Uterus (tissue), 4 donors: ENCODE data around the gene GJB2. TPM values are rescaled to one million over a fixed set of nuclear protein-coding genes. Genes with fewer than 3 reads are reported as not detected.

Source experiments
- DNase-seq, 2 donors: peaks; one replicate each; pipeline ENCODE4 v3.0.0-alpha.2; 2019 to 2020
- H3K27ac ChIP-seq, 2 donors: fragments of 200-600 bp; sonication (generic); 1 replicate in 1 of 2; 2 replicates in 1 of 2; pipeline ENCODE4 v1.5.1; 2016 to 2018
- H3K27me3 ChIP-seq, 2 donors: fragments of 200-600 bp; sonication (generic); one replicate each; pipeline ENCODE4 v1.5.1; 2018 to 2019; ENCODE audit warnings: control low read depth in 1 of 2
- H3K36me3 ChIP-seq, 2 donors: fragments of 200-600 bp; sonication (generic); one replicate each; pipeline ENCODE4 v1.5.1; 2019; ENCODE audit warnings: control low read depth in 1 of 2
- H3K4me1 ChIP-seq, 2 donors: fragments of 200-600 bp; sonication (generic); one replicate each; pipeline ENCODE4 v1.5.1; 2018 to 2019; ENCODE audit warnings: control low read depth in 1 of 2
- H3K4me3 ChIP-seq, 2 donors: fragments of 200-600 bp; sonication (generic); 1 replicate in 1 of 2; 2 replicates in 1 of 2; pipeline ENCODE4 v1.5.1; 2018 to 2019; ENCODE audit warnings: mild to moderate bottlenecking in 1 of 2
- H3K9me3 ChIP-seq, 2 donors: fragments of 200-600 bp; sonication (generic); one replicate each; pipeline ENCODE4 v1.5.1; 2019; ENCODE audit warnings: control low read depth in 1 of 2
- CTCF ChIP-seq, 4 experiments: fragments of 200-600 bp in 2 of 4; fragments of 450-650 bp in 2 of 4; sonication (generic) in 2 of 4; IDR thresholded peaks; one replicate each; pipeline ENCODE4 v1.5.1; 2016 to 2019; ENCODE audit warnings: antibody characterized with exemption in 4 of 4, mild to moderate bottlenecking in 2 of 4, moderate library complexity in 1 of 4
- POLR2A ChIP-seq, 2 donors: fragments of 450-650 bp; IDR thresholded peaks; one replicate each; pipeline ENCODE4 v1.6.1; 2016; ENCODE audit warnings: antibody characterized with exemption in 2 of 2, mild to moderate bottlenecking in 1 of 2, moderate library complexity in 1 of 2
- intact Hi-C: fragments of 100-400 bp; cut with DNase I; formaldehyde crosslinking; loops from one replicate; pipeline ENCODE4 v1.15.1; 2023; ENCODE audit warnings: low total_unique reads
- total RNA-seq, 4 donors: library from RNA; depleted of rRNA in 3 of 4; stranded (reverse); fragments of >200 nt in 3 of 4; gene quantifications; one replicate each; pipeline versions ENCODE4 v1.1.0 to v1.2.4, GENCODE V29; 2014 to 2023
- donor health status: DM: yes; HTN: yes; CAD: no.

GJB2 gene
- total RNA-seq, 4 donors from 2014 or later = 1.2 to 2.5 TPM; not detected in 2

GRCh38 chr13:20174656-20175405, 17.9 kb downstream of the GJB2 start:
- Histone ChIP-seq H3K27me3 (no peaks in the 10 kb centered on the region), H3K4me1 (no peaks in the 10 kb centered on the region), H3K9me3 (no peaks in the 10 kb centered on the region), H3K36me3 (no peaks in the 10 kb centered on the region), H3K27ac (peak overlapping the region in 1 of 2 donors; percentile 45), H3K4me3 (no peak overlapping the region)
- intact Hi-C loops = no loop called here
- TF ChIP-seq POLR2A (IDR thresholded peaks at IDR 0.05) (no peak), CTCF (IDR thresholded peaks at IDR 0.05) (no peak)
- DNase-seq = peak; percentile 61 to 76

GRCh38 chr13:20173116-20173746, 19.5 kb downstream of the GJB2 start:
- H3K27me3 ChIP-seq = no peaks in the 10 kb centered on the region
- H3K27ac ChIP-seq = no peak overlapping the region
- no peaks in the 10 kb centered on the region for H3K4me1 ChIP-seq
- intact Hi-C loops = no loop called here
- H3K9me3 ChIP-seq = no peaks in the 10 kb centered on the region
- DNase-seq = no peak
- no peak overlapping the region for H3K4me3 ChIP-seq
- no peaks in the 10 kb centered on the region for H3K36me3 ChIP-seq
- TF ChIP-seq CTCF (IDR thresholded peaks at IDR 0.05) (no peak), POLR2A (IDR thresholded peaks at IDR 0.05) (no peak)

- Histone ChIP-seq H3K27ac (no peak overlapping the region), H3K4me3 (no peak overlapping the region), H3K9me3 (no peaks in the 10 kb centered on the region), H3K4me1 (no peaks in the 10 kb centered on the region), H3K36me3 (no peaks in the 10 kb centered on the region), H3K27me3 (no peaks in the 10 kb centered on the region)
- no peak for DNase-seq
- no peak for TF ChIP-seq CTCF (IDR thresholded peaks at IDR 0.05)
- intact Hi-C loops = no loop called here
Observed at GRCh38 chr13:20171364-20171763, 21.4 kb downstream of the GJB2 start.

GRCh38 chr13:20170921-20171320, 21.8 kb downstream of the GJB2 start:
- TF ChIP-seq POLR2A (IDR thresholded peaks at IDR 0.05) = no peak
- no peak for TF ChIP-seq CTCF (IDR thresholded peaks at IDR 0.05)
- no peaks in the 10 kb centered on the region for H3K4me1 ChIP-seq
- intact Hi-C loops = no loop called here
- no peaks in the 10 kb centered on the region for H3K9me3 ChIP-seq
- no peak overlapping the region for H3K27ac ChIP-seq
- no peak overlapping the region for H3K4me3 ChIP-seq
- DNase-seq = no peak
- H3K27me3 ChIP-seq = no peaks in the 10 kb centered on the region
- H3K36me3 ChIP-seq = no peaks in the 10 kb centered on the region

- Histone ChIP-seq H3K36me3 (no peaks in the 10 kb centered on the region), H3K27me3 (no peaks in the 10 kb centered on the region), H3K27ac (no peak overlapping the region), H3K4me3 (no peak overlapping the region), H3K4me1 (no peaks in the 10 kb centered on the region), H3K9me3 (no peaks in the 10 kb centered on the region)
- DNase-seq = no peak
- TF ChIP-seq POLR2A (IDR thresholded peaks at IDR 0.05) (no peak), CTCF (IDR thresholded peaks at IDR 0.05) (no peak)
- intact Hi-C loops = no loop called here
Observed at GRCh38 chr13:20168396-20168795, 24.3 kb downstream of the GJB2 start.
